B cell (primary cell): ENCODE results near the gene CALCA. TPM values are rescaled to one million over a fixed set of nuclear protein-coding genes. Genes with fewer than 3 reads are reported as not detected.

Experiments
- ATAC-seq: fragments of 200-7000 bp; cut with Tn5 transposase; one replicate; pipeline ENCODE4 v1.10.0; 2021; ENCODE audit warnings: low read depth, mild to moderate bottlenecking, moderate number of reproducible peaks, moderate library complexity
- CTCF ChIA-PET: fragments of 350-600 bp; sonication (Branson Sonifier 250); formaldehyde crosslinking; loops from one replicate; lab custom pipeline; 2021; ENCODE audit warnings: antibody characterized with exemption, inconsistent platforms; lab: Charles Lee
- POLR2A ChIA-PET: fragments of 350-600 bp; sonication (Branson Sonifier 250); formaldehyde crosslinking; loops from one replicate; lab custom pipeline; 2021; ENCODE audit warnings: antibody characterized with exemption; lab: Charles Lee
- DNase-seq: peaks from one replicate; pipeline ENCODE4 v3.0.0; 2013
- H2AFZ ChIP-seq: 2 replicates; pipeline ENCODE4 v1.6.1; 2012; ENCODE audit warnings: mild to moderate bottlenecking, low read depth, low read length; ENCODE audit not compliant: insufficient read depth, poor library complexity, severe bottlenecking
- H3K27ac ChIP-seq, 2 donors: 1 replicate in 1 of 2; 2 replicates in 1 of 2; pipeline ENCODE4 v1.5.1; 2012 to 2013; ENCODE audit warnings: low read length in 2 of 2, mild to moderate bottlenecking in 2 of 2, moderate library complexity in 1 of 2
- H3K27me3 ChIP-seq, 4 experiments: fragments of 200-600 bp in 1 of 4; sonication (generic) in 1 of 4; replicated peaks in 1 of 4; 1 replicate in 2 of 4; 2 replicates in 2 of 4; pipeline versions ENCODE4 v1.6.1 to v1.7.0; 2013 to 2016; ENCODE audit warnings: low read length in 3 of 4, mild to moderate bottlenecking in 2 of 4, mixed read lengths in 1 of 4, moderate library complexity in 1 of 4; ENCODE audit not compliant: insufficient read depth in 4 of 4, control insufficient read depth in 3 of 4; ENCODE audit errors: control extremely low read depth in 1 of 4
- H3K36me3 ChIP-seq, 2 experiments: replicated peaks in 1 of 2; 1 replicate in 1 of 2; 2 replicates in 1 of 2; pipeline versions ENCODE4 v1.6.1 to v1.7.1; 2013; ENCODE audit warnings: low read length in 1 of 2; ENCODE audit not compliant: insufficient read depth in 2 of 2, control insufficient read depth in 1 of 2; ENCODE audit errors: control extremely low read depth in 1 of 2, extremely low read depth in 1 of 2
- H3K4me1 ChIP-seq, 2 donors: fragments of 200-600 bp in 1 of 2; sonication (generic) in 1 of 2; 1 replicate in 1 of 2; 2 replicates in 1 of 2; pipeline versions ENCODE4 v1.5.1 to v1.6.1; 2013 to 2017; ENCODE audit warnings: low read length in 2 of 2; ENCODE audit not compliant: control insufficient read depth in 2 of 2, insufficient read depth in 2 of 2
- H3K4me2 ChIP-seq: replicated peaks from 2 replicates; pipeline ENCODE3; 2012; ENCODE audit warnings: mild to moderate bottlenecking, low read depth, low read length; ENCODE audit not compliant: poor library complexity, severe bottlenecking
- H3K4me3 ChIP-seq, 5 experiments: fragments of 200-600 bp in 1 of 5; sonication (generic) in 1 of 5; 1 replicate in 3 of 5; 2 replicates in 2 of 5; pipeline versions ENCODE4 v1.5.1 to v1.7.0; 2011 to 2016; ENCODE audit warnings: low read length in 4 of 5, mild to moderate bottlenecking in 4 of 5, low read depth in 2 of 5, control low read depth in 1 of 5, moderate library complexity in 1 of 5; ENCODE audit not compliant: insufficient read depth in 1 of 5; ENCODE audit errors: control extremely low read depth in 1 of 5, extremely low read depth in 1 of 5
- H3K79me2 ChIP-seq: fragments of 200-600 bp; sonication (generic); one replicate; pipeline ENCODE4 v1.6.0; 2016; ENCODE audit warnings: low read length; ENCODE audit not compliant: control insufficient read depth, insufficient read depth
- H3K9ac ChIP-seq: fragments of 200-600 bp; sonication (generic); 2 replicates; pipeline ENCODE4 v1.6.1; 2017; ENCODE audit warnings: mild to moderate bottlenecking, low read length, moderate library complexity
- H3K9me3 ChIP-seq, 3 donors: one replicate each; pipeline versions ENCODE4 v1.6.1 to v1.7.1; 2013; ENCODE audit warnings: low read length in 2 of 3; ENCODE audit not compliant: control insufficient read depth in 2 of 3, insufficient read depth in 1 of 3; ENCODE audit errors: control extremely low read depth in 1 of 3
- H4K20me1 ChIP-seq: 2 replicates; pipeline ENCODE4 v1.6.0; 2012; ENCODE audit warnings: mild to moderate bottlenecking, low read length; ENCODE audit not compliant: insufficient read depth, control insufficient read depth, poor library complexity, severe bottlenecking
- H3K27ac Mint-ChIP-seq: one replicate; pipeline ENCODE4 v1.8.0; 2021; ENCODE audit warnings: mixed read lengths
- H3K27me3 Mint-ChIP-seq: one replicate; pipeline ENCODE4 v1.8.0; 2021; ENCODE audit warnings: mixed read lengths
- H3K4me1 Mint-ChIP-seq: one replicate; pipeline ENCODE4 v1.8.0; 2021; ENCODE audit warnings: mixed read lengths
- H3K4me3 Mint-ChIP-seq: one replicate; pipeline ENCODE4 v1.8.0; 2021; ENCODE audit warnings: mixed read lengths
- H3K9me3 Mint-ChIP-seq: one replicate; pipeline ENCODE4 v1.8.0; 2022; ENCODE audit warnings: mixed read lengths; ENCODE audit not compliant: insufficient read depth
- EZH2 ChIP-seq: IDR thresholded peaks from 2 replicates; pipeline ENCODE4 v1.6.1; 2012; ENCODE audit warnings: borderline replicate concordance, low read depth, mild to moderate bottlenecking, moderate library complexity, low read length; ENCODE audit not compliant: insufficient read depth, poor library complexity, severe bottlenecking
- WGBS: methylation state at CpG from one replicate; pipeline ENCODE4 v1.1.5; 2013; ENCODE audit warnings: missing lambda C conversion rate; ENCODE audit not compliant: insufficient coverage; 5-methylcytosine and 5-hydroxymethylcytosine counted together
- intact Hi-C: fragments of 100-400 bp; cut with micrococcal nuclease; formaldehyde crosslinking; loops from one replicate; pipeline ENCODE4 v1.10.0; 2022
- polyA plus RNA-seq: library from polyadenylated mRNA; depleted of rRNA; stranded (reverse); fragments of >200 nt; gene quantifications from 2 replicates; pipeline ENCODE4 v1.2.3, GENCODE V29; 2012
- total RNA-seq, 2 donors: library from RNA; stranded (reverse); fragments of 120-200 nt in 1 of 2; gene quantifications; 1 replicate in 1 of 2; 2 replicates in 1 of 2; pipeline versions ENCODE4 v1.2.3 to v1.2.4, GENCODE V29; 2013 to 2022
- TF ChIP-seq, protein P1 (sequence below): fragments of 200-600 bp; IDR thresholded peaks from one replicate; pipeline ENCODE4 v1.8.0; 2022; ENCODE audit warnings: antibody characterized with exemption, mild to moderate bottlenecking

CALCA gene
- total and polyA plus RNA-seq, 2 donors (not counting 1 experiment from before 2014, with no cell fraction given): not detected

DNA sequence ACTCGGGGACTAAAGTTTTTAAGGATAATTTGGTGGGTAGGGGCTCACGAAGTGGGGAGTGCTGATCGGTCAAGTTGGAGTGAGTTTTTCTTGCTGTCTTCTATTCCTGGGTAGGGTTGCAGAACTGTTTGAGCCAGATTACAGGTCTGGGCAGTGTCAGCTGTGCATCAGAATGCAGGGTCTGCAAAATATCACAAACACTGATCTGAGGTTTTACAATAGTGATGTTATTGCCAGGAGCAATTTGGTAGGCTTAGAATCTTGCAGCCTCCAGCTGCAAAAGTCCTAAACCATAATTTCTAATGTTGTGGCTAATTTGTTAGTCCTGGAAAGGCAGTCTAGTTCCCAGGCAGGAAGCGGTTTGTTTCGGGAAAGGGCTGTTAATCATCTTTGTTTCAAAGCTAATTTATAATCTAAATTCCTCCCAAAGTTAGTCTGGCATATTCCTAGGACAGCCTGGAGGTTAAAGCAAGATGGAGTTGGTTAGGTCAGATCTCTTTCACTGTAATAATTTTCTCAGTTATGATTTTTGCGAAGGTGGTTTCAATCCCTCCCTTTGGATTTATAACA, 39.7 kb upstream of the CALCA start:
- POLR2A ChIA-PET: no interaction called here
- no peak for TF ChIP-seq EZH2
- TF ChIP-seq, protein P1, sequence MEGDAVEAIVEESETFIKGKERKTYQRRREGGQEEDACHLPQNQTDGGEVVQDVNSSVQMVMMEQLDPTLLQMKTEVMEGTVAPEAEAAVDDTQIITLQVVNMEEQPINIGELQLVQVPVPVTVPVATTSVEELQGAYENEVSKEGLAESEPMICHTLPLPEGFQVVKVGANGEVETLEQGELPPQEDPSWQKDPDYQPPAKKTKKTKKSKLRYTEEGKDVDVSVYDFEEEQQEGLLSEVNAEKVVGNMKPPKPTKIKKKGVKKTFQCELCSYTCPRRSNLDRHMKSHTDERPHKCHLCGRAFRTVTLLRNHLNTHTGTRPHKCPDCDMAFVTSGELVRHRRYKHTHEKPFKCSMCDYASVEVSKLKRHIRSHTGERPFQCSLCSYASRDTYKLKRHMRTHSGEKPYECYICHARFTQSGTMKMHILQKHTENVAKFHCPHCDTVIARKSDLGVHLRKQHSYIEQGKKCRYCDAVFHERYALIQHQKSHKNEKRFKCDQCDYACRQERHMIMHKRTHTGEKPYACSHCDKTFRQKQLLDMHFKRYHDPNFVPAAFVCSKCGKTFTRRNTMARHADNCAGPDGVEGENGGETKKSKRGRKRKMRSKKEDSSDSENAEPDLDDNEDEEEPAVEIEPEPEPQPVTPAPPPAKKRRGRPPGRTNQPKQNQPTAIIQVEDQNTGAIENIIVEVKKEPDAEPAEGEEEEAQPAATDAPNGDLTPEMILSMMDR: no peak

DNA sequence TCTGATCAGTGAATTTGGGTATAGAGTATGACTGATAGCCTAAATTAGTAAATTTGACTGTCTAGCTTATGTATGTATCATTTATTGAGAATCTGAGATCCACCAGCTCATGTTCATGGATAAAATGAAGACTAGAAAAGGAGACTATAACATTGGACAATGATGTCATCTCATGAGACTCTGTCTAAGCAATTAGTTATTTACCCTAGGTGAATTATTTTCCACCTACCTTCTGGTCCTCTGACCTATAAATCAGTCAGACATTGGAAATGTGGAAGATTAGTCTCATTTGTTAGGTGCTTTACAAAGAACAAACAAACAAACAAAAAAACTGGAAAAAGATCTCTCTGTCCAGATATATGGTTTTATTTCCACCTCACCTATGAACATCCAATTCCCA, 38.7 kb upstream of the CALCA start:
- no peak overlapping the region for H3K4me3 Mint-ChIP-seq
- H3K4me1 Mint-ChIP-seq: no peaks in the 10 kb centered on the region
- DNase-seq: no peak
- no peak overlapping the region for H3K9ac ChIP-seq
- no peak overlapping the region for H3K4me3 ChIP-seq
- ChIA-PET POLR2A (no interaction called here), CTCF (no interaction called here)
- peaks cover 0 to 11% (median 4%) of the 10 kb centered on the region in 4 experiments for H3K27me3 ChIP-seq
- H3K4me1 ChIP-seq: no peaks in the 10 kb centered on the region
- peaks cover 0 to 4% (median 2%) of the 10 kb centered on the region in 3 donors for H3K9me3 ChIP-seq
- TF ChIP-seq EZH2: no peak
- TF ChIP-seq, protein P1: no peak
- peaks cover 60% of the 10 kb centered on the region for H3K27me3 Mint-ChIP-seq
- ATAC-seq: no peak
- no peaks in the 10 kb centered on the region for H3K36me3 ChIP-seq
- no peak overlapping the region for H2AFZ ChIP-seq
- H4K20me1 ChIP-seq: no peaks in the 10 kb centered on the region
- no peak overlapping the region for H3K27ac ChIP-seq
- H3K79me2 ChIP-seq: no peaks in the 10 kb centered on the region
- H3K27ac Mint-ChIP-seq: no peak overlapping the region
- intact Hi-C loops: no loop called here
- peaks cover 5% of the 10 kb centered on the region for H3K9me3 Mint-ChIP-seq
- no peak overlapping the region for H3K4me2 ChIP-seq

More for the DNA sequence above, 39.7 kb upstream of the CALCA start:
- peaks cover 12% of the 10 kb centered on the region for H3K9me3 Mint-ChIP-seq
- intact Hi-C loops: no loop called here
- Histone ChIP-seq H3K9me3 (peaks cover 2 to 4% (median 4%) of the 10 kb centered on the region in 3 donors), H3K36me3 (no peaks in the 10 kb centered on the region), H3K4me3 (no peak overlapping the region), H2AFZ (no peak overlapping the region), H3K9ac (no peak overlapping the region), H3K79me2 (no peaks in the 10 kb centered on the region), H4K20me1 (no peaks in the 10 kb centered on the region), H3K27ac (no peak overlapping the region), H3K4me2 (no peak overlapping the region), H3K27me3 (peaks cover 0 to 8% (median 4%) of the 10 kb centered on the region in 4 experiments), H3K4me1 (no peaks in the 10 kb centered on the region)
- DNase-seq (no peak), ATAC-seq (no peak)
- CTCF ChIA-PET: interaction anchor here (0.8 to 1.5 kb wide), 2 partner anchors 103 to 222 kb away, joined by 3 to 4 read pairs; no protein-coding TSS in a partner anchor
- H3K4me1 Mint-ChIP-seq: no peaks in the 10 kb centered on the region
- H3K4me3 Mint-ChIP-seq: no peak overlapping the region
- H3K27me3 Mint-ChIP-seq: peaks cover 59% of the 10 kb centered on the region
- no peak overlapping the region for H3K27ac Mint-ChIP-seq
- 67% methylated on average over 3 of the region's 6 CpGs for WGBS
